Measurements from ENCODE around the gene ASF1A.

ASF1A gene

DNA sequence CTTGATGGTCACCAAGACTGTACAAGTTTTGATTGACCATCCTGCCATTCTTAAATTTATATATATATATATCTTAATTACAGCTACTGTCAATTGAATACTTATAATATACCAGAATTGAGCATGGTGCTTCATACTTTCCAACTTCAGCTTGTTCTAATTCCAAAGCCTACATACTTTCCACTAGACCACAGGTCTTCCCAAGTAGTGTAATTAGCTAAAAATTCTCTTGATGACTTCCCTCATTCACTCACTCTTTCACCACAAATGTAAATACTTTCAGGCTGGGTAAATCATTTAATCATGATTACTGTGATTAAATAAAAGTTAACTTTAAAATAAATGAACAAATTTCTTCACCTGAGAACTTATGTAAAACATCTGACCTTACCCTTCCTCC, 3.4 kb downstream of the ASF1A start:
- TF ChIP-seq, protein P1, sequence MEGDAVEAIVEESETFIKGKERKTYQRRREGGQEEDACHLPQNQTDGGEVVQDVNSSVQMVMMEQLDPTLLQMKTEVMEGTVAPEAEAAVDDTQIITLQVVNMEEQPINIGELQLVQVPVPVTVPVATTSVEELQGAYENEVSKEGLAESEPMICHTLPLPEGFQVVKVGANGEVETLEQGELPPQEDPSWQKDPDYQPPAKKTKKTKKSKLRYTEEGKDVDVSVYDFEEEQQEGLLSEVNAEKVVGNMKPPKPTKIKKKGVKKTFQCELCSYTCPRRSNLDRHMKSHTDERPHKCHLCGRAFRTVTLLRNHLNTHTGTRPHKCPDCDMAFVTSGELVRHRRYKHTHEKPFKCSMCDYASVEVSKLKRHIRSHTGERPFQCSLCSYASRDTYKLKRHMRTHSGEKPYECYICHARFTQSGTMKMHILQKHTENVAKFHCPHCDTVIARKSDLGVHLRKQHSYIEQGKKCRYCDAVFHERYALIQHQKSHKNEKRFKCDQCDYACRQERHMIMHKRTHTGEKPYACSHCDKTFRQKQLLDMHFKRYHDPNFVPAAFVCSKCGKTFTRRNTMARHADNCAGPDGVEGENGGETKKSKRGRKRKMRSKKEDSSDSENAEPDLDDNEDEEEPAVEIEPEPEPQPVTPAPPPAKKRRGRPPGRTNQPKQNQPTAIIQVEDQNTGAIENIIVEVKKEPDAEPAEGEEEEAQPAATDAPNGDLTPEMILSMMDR (IDR thresholded peaks at IDR 0.05; ENCODE audit: insufficient read depth, low read depth, low read length, missing control alignments), result no peak
- H3K4me3 ChIP-seq (ENCODE audit: low read depth, low read length), result no peak overlapping the region
- DNase-seq (ENCODE audit: low read depth), result no peak

DNA sequence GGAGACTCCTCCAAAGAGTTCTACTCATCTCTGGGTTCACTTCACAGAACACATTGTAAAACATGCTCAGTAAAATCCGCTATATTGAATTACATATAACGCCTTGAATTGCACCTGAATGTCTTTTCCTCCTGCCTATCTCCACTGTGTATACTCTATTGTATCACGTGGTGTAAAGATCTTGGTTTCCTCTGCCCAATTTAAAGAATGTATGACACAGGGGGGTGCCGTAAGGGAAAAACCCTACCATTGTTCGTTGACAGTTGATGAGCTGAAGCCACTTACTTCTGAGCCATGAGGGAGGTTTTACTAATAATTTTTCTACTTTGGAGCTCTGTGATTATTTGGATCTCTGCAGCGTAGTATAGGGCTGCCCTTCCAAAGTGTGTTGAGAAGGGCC, 6.0 kb downstream of the ASF1A start:
- TF ChIP-seq, protein P1 (IDR thresholded peaks at IDR 0.05; ENCODE audit: insufficient read depth, low read depth, low read length, missing control alignments), result no peak
- no peak for DNase-seq (ENCODE audit: low read depth)
- no peak overlapping the region for H3K4me3 ChIP-seq (ENCODE audit: low read depth, low read length)

DNA sequence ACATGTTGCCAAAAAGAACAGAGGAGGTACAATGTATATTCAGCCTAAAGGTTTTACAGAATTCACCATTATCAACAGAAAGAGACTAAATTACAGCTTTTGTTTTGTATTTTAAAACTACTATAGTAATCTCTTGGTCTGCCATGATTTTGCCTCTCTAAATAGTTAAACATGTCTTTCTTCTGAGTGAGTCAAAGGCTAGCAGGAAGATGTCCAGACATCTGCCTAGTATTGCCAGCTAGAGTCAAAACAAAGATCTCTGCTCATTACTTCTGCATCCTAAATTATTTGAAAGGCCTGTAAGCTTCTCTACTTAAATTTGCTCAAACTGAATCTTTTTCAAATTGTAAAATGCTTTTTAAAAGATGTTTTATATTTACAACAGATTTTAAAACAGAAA, 8.8 kb downstream of the ASF1A start:
- TF ChIP-seq, protein P1 (IDR thresholded peaks at IDR 0.05; ENCODE audit: insufficient read depth, low read depth, low read length, missing control alignments), result no peak
- no peak for DNase-seq (ENCODE audit: low read depth)
- no peak overlapping the region for H3K4me3 ChIP-seq (ENCODE audit: low read depth, low read length)

DNA sequence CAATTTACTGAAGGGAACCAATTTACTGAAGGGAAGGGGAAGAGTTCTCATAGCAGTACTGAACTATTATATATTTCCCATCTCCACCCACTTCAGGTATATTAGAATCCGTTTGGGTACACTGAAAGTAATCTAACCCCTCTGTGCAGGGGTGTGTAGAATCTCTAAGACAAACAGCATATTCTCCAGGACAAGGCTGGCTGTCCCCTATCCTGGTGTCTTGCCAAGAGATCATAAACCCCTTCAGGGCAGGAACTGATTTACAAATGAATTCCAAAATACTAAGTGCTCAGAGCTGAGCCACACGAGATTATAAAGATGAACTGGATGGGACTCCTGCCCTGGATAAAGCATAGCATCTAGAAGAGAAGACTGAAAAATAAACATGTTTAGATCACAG, 9.2 kb downstream of the ASF1A start:
- H3K4me3 ChIP-seq (ENCODE audit: low read depth, low read length), result no peak overlapping the region
- TF ChIP-seq, protein P1 (IDR thresholded peaks at IDR 0.05; ENCODE audit: insufficient read depth, low read depth, low read length, missing control alignments), result no peak
- DNase-seq (ENCODE audit: low read depth), result no peak

DNA sequence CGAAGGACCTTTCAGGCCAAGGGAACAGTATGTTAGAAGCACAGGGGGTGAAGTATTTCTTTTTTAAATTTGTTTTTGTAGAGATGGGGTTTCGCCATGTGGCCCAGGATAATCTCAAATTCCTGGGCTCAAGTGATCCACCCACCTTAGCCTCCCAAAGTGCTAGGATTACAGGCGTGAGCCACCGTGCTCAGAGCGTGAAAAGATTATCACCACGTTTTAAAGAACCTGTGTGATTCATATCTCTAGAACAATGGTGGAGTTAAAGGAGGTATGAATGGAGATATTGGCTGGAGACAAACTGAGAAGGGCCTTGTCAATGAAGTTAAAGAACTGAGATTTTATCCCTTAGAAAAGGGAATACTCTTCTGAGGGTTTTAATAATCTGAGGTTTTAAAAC, 9.7 kb downstream of the ASF1A start:
- no peak for DNase-seq (ENCODE audit: low read depth)
- TF ChIP-seq, protein P1 (IDR thresholded peaks at IDR 0.05; ENCODE audit: insufficient read depth, low read depth, low read length, missing control alignments), result no peak
- H3K4me3 ChIP-seq (ENCODE audit: low read depth, low read length), result no peak overlapping the region

DNA sequence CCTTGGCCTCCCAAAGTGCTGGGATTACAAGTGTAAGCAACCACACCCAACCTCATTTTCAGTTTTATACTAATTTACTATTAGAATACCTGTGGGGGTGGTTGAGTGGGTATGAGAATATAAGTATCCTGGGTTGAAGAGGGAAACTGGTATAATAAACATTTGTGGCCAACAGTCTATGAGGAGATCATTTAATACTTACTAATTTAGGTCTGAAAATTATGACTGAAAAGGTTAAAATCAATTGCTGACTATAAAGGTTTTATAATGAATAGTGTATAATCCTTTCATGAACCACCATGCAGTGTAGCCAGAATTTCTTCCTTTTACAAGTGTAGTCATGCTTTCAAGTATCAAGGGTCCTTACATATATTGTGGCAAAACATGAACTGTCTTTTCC, 11.1 kb downstream of the ASF1A start:
- DNase-seq (ENCODE audit: low read depth), result no peak
- TF ChIP-seq, protein P1 (IDR thresholded peaks at IDR 0.05; ENCODE audit: insufficient read depth, low read depth, low read length, missing control alignments), result no peak
- no peak overlapping the region for H3K4me3 ChIP-seq (ENCODE audit: low read depth, low read length)

DNA sequence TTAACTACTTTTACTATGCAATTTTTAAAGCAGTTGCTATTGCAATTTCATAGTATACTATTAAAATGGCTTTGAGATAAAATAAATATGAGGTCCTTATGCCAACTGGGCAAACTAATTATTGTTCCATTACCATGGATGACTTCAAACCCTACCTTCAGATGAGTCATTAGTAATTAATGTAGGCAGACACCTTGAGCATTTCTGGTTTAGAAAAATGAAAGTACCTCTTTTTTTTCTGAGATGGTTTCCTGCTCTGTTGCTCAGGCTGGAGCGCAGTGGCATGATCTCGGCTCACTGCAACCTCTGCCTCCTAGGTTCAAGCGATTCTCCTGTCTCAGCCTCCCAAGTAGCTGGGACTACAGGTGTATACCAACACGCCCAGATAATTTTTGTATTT, 11.9 kb downstream of the ASF1A start:
- TF ChIP-seq, protein P1 (IDR thresholded peaks at IDR 0.05; ENCODE audit: insufficient read depth, low read depth, low read length, missing control alignments), result no peak

More for the DNA sequence above, 11.9 kb downstream of the ASF1A start:
- no peak overlapping the region for H3K4me3 ChIP-seq (ENCODE audit: low read depth, low read length)
- DNase-seq (ENCODE audit: low read depth), result no peak

All from GM12865 (cell line).